SHP77 treated with DMSO at 0.1 percent for 48 hours (cell line): ENCODE data around the gene SHROOM2.
"Not testable (repeated sequence)": the region's sequence is repeated elsewhere in the genome, so short reads cannot be mapped to it uniquely, and the experiment has no call there.

ENCODE experiments used
- DNase-seq: peaks from one replicate; lab custom pipeline; 2025; lab: John Stamatoyannopoulos, UW

Gene SHROOM2

DNA sequence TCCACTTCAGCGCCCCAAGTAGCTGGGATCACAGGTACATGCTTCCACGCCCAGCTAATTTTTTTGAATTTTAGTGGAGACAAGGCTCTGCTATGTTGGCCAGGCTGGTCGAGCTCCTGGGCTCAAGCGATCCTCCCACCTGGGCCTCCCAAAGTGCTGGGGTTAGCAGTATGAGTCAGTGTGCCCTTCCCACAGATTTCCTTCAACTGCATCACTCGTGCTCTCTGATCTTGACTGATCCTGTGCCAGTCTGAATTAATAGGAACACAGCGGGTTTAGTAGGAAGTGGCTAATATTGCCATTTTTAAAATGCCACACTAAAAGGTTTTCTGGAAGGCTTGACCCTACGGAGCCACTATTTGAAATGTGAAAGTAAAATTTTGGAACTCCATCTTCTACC is 4.3 kb upstream of the SHROOM2 start:
- no peak for DNase-seq

DNA sequence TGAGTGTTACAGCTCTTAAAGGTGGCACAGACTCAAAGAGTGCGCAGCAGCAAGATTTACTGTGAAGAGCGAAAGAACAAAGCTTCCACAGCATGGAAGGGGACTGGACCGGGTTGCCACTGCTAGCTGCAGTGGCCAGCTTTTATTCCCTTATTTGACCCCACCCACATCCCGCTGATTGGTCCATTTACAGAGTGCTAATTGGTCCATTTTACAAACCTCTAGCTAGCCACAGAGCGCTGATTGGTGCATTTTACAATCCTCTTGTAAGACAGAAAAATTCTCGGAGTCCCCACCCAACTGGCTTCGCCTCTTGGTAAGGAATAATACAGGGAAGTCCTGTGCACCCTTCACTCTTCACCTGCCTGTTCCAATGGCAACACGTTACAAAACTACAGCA is 1.9 kb upstream of the SHROOM2 start:
- no peak for DNase-seq

DNA sequence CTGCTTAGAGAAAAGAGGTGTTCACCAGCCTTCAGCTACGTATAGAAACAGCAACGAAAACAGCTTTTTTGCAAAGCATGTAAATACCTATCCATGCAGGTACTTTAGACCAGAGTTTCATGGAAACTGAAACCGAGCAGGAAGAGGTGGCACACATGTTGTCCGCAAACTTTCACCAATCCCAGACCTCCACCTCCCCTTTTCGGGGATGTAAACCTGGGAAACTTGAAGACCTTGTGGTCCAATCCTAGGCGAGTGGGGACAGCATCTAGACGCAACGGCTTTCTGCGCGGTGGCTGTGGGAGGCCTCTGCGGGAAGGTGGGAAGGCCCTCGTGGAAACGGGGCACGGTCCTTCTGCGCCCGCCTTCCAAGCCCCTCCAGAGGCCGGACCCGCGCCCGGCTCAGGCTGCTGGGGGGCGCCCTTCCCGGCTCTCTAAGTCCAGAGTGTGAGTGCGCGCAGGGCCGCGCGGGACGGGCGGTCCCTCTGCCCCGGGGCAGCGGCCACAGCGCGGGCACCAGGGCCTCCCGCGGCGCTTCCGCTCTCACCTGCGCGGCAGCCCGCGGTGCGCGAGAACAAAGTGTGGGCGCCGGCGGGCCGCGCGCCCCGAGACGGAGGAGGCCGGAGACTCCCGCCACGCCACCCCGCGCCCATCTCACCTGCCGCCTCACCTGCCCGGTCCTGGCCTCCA is 830 bp upstream of the SHROOM2 start:
- DNase-seq: no peak

DNA sequence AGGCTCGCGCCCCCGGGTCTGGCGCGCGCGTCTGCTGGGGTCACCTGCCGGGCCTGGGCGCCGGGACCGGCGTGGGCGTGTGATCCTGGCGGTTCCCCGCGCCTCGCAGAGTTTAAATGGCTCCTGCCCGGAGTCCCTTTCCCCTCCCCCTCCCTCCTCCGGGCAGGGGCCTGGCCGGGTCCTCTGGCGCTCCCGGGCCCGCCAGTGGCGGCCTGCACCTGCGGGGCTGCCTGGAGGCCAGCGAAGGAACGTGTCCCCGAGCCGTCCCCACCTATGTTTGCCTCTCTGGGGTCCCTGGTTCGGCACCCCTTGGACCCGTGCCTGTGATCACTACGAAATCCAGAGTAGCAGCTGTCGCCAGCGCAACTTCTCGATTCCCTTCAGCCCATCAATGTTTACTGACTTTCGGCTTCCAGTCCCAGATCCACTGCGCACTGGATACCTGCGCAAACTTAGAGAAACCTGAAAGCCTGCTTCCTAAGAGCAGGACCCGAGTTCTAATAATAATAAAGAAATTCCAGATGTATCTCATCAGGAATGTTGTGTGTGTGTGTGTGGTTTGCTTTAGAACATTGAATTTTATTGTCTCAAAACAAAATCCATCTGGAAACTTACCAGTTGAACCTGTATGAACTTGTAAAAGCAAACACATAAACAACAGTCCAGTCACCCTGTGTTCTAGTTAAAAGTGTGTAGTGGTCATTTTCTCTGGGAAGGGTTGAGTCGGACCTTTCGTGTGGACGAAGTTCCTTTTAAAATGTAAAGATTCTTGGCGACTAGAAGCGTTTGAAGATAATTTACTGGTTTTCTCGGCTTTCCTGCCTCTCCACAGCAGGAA is 788 bp downstream of the SHROOM2 start:
- no peak for DNase-seq

DNA sequence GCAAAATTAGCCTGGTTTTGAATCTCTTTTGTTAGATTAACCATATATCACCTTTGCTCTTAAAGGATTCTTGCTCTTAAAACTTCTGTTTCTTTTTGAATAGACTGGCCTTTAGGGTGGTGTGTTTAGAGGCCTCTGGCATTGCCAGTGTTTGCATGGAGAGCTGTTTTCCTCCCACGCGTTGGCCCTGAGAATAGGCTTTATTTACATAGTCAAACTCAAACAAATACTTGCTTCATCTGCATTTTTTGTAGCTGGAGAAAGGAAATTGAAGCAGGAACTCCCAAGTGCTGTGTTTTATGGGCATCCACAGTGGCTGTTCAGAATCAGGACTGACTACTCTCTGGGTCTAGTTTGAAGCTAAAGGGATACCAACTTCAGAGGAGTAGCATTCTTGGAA is 2.7 kb downstream of the SHROOM2 start:
- DNase-seq: no peak

DNA sequence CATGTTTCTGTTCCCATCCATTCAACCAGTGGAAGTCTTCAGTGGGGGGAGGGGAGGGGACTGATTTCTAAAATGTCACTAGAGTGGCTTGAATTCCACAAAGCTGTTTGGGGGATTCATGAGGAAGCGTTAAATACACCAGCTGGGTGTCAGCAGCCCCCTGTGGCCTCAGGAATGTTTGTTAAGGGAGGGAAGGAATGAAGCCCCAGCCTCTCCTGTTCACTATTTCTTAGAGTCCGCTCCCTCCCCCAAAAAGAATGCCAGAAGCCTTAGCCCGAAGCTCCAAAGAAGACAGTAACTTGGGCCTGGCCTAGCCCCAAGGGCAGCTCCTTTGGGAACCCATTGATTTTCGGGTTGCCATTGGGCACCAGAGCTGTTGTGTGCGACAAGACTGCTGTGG is 3.3 kb downstream of the SHROOM2 start:
- no peak for DNase-seq

DNA sequence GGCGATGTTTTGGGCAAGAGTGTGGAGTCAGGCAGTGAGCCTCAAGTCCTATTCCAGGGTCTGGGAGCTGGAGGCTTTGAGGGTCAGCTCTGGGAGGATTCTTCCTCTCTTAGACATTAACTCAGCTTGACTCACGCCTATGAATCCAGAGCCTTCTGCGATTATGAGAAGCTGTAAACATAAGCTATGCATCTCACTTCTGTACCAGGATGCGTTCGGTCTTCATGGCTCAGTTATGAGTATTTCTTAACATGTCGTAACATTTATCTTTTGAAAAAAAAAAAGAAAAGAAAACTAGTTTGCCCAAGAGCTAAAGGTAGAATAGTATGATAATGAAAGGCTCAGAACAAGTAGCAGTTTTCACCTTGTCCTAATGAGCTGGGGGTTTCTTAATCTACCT is 4.6 kb downstream of the SHROOM2 start:
- DNase-seq: no peak

DNA sequence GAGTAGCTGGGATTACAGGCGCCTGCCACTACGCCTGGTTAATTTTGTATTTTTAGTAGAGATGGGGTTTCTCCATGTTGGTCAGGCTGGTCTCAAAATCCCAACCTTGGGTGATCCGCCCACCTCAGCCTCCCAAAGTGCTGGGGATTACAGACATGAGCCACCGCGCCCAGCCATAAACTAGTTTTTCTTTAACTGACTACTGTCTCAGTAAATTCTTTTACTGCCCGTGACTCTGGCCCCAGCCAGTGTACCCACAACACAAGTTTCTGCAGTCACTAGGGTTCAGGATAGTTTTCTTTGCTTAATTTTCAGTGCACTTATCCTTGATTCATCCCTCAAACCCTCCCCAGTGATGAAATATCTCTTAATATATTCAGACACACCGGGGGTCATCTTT is 8.3 kb downstream of the SHROOM2 start:
- DNase-seq: no peak

DNA sequence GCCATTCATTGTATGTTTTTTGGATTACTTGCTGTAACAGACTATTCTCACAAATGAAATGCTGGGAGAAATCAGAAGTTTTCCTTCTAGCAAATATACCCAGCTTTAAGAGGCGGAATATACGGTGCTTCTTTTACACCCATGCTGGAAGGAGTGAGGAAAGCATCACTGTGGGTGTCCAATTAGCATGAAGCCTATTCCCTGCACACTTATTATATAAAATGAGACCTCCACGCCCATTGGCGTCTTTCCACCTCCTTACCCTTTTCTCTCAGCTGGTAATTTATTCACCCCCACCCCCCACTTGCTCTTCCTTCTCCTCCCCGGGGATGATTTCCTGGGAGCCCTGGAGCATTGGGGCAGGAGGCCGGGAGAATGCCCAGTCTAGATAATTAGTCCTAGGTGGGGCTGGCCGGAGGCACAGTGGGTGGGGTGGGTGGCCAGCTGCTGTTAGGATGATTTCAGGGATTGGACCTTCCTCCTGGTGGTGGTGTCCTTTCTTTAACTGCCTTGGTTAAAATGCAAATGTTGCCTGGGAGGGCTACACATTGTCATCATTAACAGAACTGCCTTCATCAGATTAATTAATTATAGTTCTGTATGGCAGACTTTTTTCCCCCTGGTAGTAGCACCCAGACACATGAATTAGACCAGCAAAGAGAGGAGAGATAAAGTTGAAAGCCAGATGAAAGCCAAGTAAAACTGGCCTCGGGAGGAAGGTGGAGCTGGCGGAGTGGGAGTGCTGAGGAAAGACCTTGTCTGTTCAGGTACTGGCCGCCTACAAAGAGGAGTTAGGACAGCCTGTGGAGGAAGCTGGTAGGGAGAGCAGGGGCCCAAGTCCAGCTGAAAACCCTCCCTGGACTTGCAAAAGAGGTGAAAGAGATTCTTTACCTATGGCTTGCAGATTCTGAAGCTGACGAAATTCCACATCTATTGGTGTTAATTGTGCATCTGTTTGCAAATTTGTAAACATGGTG is 11.4 kb downstream of the SHROOM2 start:
- no peak for DNase-seq

DNA sequence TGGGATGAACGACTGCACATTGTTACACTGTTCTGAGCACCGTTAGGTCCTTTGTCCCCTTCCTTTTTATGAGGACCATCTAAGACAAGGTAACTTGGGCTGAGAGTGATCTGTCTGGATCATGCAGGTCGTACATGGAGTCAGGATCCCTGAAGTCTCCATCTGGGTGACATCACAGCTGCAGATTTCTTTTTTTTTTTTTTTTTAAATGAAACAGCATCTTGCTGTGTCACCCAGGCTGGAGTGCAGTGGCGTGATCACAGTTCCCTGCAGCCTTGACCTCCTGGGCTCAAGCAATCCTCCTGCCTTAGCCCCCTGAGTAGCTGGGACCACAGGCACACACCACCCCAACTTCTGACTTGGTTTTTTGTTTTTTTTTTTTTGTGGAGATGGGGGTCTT is 16.5 kb downstream of the SHROOM2 start:
- DNase-seq: no peak

DNA sequence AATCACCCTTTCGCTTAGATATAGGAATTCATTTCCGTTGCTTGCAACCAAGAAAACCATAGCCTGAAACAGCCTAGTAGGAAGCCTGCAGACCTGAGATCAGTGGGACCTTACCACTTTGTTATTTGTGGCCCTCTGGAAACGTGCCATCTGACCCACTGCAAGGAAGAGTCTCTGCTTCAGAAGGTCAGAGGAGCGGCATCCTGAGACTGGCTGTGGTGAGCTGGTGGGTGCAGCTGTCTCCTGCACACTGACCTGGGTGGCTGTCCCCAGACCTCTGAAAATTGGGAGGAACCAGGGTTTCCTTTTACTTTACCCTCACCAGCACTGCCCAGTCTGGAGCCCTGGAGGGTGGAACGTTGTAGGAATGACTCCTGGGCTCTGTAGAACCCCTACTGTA is 18.2 kb downstream of the SHROOM2 start:
- no peak for DNase-seq

DNA sequence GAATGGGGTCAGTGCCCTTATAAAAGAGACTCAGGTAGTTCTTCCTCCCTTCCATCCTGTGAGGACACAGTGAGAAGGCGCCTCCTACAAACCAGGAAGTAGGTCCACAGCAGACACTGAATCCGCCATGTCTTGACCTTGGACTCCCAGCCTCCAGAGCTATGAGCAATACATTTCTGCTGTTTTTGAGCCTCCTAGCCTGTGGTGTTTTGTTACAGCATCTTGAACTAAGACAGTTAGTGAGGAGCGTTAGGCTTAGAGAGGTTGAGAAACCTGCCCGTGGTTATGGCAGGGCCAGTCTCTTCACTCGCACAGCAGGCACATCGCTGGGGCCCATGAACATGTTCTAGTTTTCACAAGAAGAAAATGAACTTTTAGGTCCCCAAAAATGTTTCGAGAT is 19.7 kb downstream of the SHROOM2 start:
- DNase-seq: no peak

DNA sequence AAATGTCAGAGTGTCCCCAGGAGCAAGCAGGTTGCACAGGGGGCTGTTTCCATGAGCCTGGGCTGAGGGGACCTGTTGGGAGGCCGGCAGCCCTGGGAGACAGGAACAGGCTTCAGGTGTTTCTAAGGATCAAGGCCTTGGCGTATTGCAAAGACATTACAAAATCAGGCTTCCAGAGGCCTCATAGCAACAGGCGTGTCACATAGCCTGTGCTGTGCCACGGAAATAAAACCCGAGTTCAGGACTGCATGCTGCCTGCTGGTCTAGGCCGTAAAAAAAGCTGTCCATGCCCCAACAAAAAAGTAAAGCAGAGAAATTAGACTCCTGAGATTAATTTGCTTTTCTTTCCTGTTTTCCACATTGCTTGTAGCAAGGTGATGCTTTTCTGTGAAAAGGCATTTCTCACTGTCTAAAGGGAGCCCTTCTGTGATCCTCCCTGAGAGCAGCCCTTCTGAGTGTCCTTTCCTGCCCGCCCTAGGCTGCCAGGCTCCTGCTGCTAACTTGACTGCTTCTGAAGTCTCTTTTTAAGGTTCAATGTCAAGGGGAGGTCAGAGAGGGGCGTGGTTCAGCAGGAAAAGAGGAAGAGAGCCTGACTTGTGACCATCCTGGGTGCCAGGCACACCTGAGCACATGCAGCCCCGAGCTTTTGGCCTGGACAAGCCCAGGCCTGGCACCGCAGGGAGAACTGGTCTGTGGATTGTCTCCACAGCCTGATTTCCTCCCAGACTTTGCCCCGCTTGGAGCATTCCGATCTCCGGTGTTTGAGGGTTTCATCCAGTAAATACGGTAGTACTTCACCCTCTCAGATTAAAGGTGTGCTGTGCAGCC is 21.3 kb downstream of the SHROOM2 start:
- no peak for DNase-seq

DNA sequence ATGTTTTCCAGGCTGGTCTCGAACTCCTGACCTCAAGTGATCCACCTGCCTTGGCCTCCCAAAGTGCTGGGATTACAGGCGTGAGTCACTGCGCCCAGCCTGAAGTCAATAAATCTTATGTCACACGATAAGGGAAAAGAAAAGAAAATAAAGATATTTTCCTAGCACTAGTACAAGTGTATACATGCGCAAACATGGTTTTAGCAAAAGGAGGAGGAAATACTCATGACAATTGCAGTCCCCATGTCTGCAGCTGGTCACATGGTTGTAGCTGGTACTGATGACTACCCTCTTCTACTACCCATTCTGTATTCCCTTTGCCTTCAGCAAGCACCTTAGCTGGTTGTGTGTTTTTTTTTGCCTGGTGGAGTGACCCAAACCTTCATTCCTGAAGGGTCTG is 23.6 kb downstream of the SHROOM2 start:
- not testable (repeated sequence) for DNase-seq

DNA sequence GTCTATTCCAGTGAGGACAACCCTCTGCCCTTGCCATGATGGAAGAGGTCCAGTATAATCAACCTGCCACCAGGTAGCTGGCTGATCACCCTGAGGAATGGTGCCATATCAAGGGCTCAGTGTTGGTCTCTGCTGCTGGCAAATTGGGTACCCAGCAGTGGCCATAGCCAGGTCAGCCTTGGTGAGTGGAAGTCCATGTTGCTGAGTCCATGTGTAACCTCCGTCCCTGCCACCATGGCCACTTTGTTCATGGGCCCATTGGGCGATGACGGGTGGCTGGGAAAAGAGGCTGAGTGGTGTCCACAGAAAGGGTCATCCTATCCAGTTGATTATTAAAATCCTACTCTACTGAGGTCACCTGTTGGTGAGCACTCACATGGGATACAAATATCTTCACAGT is 24.9 kb downstream of the SHROOM2 start:
- DNase-seq: not testable (repeated sequence)

DNA sequence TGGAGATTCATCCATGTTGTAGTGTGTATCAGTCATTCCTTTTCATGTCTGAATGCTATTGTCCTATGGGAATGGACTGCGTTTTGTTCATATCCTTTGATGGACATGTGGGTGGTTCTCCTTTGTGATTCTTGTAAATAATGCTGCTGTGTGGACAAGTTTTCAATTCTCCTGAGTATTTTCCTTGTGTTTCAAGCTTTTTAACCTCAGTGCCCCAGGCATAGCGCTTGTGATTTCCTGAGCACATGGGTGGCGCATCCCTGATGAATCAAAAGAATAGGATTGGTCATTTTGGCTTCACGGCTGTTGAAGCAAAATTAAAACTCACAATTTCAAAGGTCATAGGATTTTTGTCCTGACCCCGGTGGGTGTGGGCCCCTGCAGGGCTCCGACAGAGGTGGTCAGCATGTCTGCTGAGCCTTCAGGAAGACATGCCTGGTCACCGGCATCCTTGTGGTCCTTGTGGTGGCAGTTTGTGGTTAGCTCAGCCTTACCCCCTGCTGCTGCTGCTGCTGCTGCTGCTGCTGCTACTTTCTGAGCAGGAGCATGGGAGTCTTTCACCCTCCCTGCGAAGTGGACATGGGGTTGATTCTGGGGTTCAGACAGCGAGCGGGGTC is 30.0 kb downstream of the SHROOM2 start:
- no peak for DNase-seq

DNA sequence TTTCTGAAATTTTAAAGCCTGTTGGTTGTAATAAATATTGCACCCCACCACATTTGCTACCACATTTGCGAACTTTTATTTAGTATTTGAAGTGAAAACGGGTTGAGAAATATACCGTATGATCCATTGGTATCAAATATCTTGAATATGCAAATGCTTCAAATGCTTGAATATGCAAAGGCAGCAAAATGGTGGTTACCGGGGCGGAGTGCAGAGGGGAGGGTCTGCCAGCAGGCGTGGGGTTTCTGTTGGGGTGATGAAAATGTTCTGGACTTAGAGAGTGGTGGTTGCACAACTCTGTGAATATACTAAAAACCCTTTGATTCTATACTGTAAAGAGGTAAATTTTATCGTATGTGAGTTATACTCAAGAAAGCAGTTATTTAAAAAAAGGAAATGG is 35.3 kb downstream of the SHROOM2 start:
- DNase-seq: no peak

DNA sequence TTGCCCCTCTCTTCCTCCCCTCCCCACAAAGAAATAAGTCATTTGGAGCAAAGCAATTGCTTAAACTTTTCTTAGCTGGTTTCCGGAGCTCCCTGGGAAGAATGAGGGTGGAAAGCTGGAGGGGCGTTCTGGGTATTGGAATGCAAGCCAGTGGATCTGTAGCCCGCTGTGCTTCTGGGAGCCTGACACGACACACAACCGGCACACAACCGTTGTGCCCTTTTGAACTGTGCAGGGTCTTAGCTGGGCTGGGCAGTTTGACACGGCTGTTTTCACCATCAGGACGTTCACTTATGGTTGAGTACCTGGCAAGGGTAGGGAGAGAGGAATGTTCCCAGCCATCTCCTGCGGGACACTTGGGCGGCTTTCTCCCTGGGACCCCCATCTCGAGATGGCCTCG is 38.3 kb downstream of the SHROOM2 start:
- no peak for DNase-seq

DNA sequence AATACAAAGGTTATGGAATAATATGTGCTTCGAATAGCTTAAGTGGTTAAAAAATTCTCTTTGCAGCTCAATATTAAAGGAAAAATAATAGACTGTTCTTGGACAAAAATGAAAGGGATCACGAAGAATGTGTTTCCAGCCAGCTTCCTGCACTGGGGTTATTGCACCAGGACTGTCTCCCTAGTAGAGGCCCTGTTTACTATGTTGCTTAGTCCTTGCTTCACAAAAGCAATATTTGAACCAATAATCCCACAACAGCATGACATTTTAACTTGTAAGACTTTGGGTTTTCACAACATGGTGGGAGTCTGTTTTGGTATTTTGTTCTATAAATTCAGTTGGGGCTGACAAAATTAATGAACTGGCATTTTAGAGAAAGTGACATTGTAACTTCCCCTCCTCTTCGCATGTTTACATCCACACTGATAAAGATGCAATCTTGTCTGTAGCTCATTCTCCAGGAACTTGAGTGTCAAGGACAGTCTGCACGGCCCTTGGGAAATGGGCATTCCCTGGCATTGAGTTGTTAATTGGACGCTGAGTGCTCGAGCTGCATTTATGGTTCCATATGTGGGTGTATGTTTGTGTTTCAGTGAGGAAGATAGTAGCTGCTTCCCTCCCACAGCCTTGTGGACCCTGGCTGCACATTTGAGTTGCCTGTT is 39.0 kb downstream of the SHROOM2 start:
- no peak for DNase-seq

DNA sequence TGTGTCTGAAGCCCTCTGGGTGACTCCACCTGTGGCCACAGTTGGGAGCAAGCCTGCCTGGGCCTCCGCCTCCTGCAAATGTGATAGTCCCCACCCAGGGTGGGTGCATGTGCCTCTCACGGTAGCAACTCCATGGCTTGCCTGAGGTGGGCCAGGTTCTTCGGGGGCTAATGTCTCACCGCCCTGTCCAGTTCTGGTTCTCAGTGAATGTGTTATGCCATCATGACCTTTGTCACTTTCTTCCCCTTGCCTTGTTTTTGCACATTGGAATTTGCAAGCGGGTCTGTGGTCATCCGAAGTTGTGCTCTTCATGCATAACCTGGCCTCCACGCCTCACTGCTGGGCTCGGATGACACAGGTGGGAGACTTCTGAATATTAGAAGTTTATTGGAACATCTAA is 39.7 kb downstream of the SHROOM2 start:
- no peak for DNase-seq
